HG02623 (cell line): ENCODE data around the gene BRS3.
A peak's percentile ranks its signal among the peaks of the same experiment; 100 is the strongest.

Experiments
- ATAC-seq: cut with Tn5 transposase; IDR thresholded peaks from one replicate; pipeline ENCODE4 v1.9.1; 2021; ENCODE audit warnings: moderate library complexity; ENCODE audit not compliant: unreplicated experiment

Gene BRS3

DNA sequence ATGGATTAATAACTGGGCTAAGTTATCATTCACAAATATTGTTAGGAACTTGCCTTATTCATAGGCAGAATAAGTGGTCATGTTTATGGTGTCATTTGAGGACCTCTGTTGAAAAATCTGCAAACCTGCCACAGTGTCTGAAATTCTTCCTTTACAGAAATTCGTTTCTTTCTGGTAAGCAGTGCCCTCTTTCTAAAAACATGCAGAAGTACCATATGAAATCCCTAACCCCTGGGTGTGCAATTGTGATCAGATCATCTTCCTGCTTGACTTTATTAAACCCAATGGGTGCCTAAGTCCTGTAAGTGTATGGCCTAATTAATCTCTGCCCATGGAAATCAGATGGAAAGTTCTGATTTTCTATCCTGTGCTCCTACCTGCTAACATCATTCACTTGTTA is 5.3 kb downstream of the BRS3 start:
- ATAC-seq = no peak

DNA sequence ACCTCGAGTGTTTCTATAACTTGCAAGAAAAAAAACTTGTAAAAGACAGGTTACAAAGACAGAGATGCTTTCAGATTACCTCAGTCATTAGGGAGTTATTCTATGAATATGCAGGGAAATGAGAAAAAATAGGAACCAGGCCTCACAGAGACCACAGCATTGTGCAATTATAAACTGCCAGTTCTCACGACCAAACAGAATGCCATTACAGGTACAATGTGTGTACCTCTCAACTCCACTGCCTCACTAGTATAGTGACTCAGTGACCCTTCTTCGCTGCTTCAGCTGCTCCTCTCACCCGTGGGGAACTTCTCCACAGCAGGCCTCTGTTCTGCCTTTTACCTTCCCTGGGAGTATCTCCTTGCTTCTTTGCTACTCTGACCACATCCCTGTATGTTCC is 7.3 kb downstream of the BRS3 start:
- ATAC-seq = no peak

DNA sequence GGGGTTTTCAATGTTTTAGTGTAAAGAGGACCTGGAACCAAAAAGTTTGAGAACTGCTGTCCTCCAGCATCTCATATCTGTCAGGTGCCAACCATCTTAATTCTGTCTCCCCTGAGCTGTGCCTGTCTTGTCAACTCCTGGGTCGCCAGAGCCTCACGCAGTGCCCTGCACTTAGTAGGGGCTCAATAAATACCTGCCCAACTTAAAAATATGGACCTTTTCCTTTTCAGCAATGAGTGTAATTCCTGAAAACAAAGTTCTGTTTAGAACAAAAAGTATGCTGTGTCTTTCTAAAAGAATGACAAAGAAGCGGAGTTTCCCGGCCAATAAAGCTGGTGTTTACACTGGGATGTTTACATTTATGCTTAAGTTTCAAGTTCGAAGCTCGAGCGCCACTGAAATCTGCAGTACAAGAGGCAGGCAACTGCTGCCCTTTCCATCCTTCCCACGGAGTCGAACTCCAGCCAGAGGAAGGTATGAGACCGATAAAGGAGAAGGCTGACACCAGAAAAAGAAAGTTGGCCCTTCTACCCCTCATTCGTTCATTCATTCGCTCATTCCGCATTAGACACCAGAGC is 8.5 kb downstream of the BRS3 start:
- ATAC-seq = no peak

DNA sequence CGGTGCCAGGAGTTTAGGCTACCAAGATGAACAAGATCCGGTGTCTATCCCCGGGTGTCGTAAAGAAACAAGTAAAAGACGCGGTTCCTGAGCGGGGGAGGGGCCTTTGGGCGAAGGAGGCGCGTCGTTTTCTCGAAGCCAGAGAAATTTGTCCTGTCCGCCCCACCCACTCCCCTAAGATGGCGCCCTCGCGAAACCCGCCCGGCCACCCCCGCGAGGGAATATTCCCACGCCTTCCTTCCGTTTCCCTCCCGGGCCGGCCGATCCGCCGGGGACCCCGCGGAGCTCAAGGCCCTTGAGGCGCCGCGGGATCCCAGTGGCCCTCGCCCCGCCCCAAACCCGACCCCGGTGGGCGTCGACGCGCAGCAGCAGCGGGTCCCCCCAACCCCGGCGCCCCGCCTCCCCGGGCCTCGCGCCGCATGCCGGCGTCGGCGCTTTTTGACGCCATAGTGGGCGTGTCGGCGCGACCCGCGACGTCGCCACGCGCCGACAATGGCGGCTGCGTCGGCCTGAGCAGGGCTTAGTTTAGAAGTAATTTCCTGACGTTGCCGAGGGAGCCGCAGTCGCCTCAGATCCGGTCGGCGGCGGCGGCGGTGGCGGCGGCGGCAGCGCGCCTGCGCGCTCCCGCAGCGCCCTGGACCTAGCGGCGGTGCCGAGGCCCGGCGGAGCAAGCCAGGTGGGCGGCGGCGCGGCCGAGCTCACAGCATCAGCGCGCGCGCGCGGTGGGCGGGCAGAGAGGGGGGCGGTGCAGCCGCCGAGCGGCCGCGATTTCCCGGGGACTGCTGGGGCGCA is 9.2 kb downstream of the BRS3 start:
- ATAC-seq = peak; percentile 80

DNA sequence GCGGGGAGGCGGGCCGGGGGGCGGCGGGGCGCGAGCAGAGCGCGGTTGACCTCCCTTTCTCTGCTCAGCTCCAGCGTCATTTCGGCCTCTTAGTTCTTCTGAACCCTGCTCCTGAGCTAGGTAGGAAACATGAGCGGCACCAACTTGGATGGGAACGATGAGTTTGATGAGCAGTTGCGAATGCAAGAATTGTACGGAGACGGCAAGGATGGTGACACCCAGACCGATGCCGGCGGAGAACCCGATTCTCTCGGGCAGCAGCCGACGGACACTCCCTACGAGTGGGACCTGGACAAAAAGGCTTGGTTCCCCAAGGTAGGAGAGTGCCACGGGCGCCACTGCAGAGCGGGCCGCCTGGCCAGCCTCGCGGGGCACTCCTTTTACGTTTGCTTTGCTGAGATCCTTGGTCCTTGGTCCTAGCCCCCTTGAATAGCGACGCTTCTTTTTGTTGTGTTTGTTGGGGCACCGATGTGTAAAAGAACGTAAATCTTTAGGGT is 9.9 kb downstream of the BRS3 start, which contains the start of gene HTATSF1:
Gene HTATSF1, plus strand, starts transcription at position 37 of the 497 bp plus-strand sequence. Its CDS starts 93 bp downstream, at position 130.
- no peak for ATAC-seq

DNA sequence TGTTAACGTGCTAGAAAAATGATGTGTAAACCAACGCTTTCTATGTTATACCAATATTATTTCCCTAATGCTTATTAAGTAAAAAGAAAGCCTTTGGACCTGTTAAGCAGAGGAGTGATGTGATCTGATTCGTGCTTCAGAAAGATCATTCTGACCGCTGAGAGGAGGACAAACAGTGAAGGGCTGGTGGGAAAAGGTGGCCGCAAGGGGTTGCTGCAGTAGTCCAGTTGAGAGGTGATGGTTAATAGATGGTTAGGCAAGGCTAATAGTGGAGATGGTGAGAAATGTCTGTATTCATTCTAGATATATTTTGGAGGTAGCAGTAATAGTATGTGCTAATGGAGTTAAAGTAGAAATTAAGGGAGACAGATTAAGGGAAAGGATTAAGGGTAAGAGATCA is 31.3 kb downstream of the BRS3 start:
- ATAC-seq = no peak

DNA sequence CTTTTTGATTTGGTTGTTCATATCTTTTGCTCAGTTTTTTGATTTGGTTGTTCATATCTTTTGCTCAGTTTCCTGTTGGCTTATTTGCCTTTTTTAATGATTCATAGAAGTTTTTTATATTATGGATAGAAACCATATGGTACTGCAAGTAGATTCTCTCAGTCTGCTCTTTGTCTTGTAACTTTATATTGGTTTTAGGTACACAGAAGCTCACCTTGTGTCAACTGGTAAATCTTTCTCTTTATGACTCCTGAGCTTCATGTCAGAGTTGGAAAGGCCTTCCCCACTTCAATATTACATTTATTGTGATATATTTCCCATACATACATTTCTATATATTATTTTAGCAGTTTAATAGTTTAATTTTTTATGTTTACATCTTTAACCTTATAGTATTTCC is 36.0 kb downstream of the BRS3 start:
- ATAC-seq = no peak

DNA sequence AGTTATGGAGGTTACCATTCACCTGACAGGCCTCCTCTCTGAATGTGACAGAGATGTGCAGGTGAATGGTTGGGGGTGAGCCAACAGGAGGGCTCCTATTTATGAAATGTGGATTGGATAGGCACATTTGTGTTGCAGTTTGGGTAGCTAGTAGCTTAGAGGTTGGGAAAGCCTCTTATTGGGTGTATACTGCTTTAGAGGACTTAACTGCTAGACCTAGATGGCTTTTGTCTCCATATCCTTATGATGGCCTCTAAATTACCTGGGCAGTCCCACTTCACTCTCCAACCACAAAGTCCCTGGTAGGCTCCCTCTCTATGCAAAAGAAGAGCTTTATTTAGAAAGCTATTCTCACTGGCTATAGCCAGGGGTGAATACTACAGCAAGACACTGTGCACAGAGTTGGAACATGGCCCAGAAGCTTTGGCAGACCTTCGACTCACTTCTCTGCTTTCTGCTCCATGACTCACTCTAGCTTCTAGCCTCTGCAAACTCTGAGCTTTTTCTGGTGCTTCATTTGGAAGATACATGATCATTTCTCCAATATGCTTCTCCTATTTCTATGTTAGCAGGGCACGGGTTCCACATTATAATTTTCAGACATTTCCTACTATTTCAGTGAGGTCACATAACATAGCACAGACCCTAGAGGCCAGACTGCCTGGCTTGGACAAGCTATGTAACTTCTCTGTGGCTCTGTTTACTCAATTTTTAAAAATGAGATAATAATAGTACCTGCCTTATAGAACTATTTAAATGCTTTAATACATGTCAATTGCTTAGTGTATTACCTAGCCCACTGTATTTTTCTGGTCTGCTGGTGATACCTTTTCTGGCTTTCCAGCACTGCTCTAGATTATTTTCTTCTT is 38.2 kb downstream of the BRS3 start:
- ATAC-seq = no peak

DNA sequence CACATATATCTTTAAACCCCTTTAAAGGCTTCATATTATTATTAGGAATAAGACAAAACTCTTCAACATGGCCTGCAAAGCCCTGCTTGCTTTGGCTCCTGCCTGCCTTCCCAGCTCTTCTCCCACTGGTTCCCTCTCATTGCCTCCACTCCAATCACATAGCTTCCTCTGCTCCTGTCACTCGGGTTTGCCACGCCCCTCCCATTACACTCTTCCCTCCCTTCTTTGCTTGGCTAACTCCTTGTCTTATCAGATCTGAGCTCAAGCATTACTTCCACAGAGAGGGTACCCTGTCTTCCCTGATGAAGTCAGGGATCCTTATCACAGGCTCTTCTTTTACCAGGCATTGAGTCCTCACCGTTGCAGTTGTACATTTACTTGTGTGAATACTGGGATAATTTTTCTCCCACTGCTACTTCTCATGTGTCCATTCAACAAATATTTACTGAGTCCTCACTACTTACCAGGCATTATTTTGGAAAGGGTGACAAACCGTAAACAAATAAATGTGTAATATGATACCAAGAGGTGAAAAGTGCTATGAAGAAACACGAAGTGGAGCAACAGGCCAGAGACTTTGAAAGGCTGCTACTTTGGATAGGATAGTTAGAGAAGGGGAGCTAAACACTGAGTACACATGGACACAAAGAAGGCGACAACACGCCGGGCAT is 41.0 kb downstream of the BRS3 start:
- no peak for ATAC-seq

DNA sequence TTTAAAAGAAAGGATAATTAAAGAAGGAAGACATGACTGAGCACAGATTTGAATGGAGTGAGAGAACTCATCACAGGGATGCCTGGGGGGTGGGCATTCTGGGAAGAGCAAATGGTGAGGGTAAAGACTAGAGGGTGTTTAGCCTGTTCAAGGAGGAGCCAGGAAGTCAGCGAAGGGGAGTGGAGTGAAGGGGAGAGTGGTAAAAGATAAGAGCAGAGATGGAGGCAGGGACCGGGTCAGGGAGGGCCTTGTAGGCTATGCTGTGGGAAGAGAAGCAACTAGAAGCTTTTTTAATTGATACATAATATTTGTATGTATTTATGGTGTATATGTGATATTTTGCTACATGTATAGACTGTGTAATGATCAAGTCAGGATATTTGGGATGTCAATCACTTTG is 42.0 kb downstream of the BRS3 start:
- ATAC-seq = no peak

DNA sequence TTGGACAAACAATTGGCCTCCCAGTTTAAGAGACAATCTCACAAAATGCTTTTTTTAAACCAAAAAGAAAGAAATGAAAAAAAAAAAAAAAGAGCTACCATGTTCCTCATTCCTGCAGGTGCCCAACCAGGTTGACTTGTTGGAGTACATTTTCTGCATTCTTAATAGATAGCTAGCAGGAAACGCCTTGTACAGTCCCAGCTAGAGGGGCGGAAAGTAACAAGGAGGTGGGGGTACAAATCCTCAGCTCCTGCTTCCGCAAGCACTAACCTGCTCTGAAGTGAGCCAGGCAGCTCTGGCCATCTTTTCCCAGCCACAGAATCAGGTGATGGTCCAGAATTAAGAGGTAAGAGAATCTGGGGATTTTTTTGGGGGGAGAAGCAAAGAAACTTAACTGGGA is 44.2 kb downstream of the BRS3 start, which contains the start of gene VGLL1:
Gene VGLL1, plus strand, starts transcription at position 265 of the 400 bp plus-strand sequence. CDS start 3,806 bp downstream, outside the sequence.
- ATAC-seq = no peak

DNA sequence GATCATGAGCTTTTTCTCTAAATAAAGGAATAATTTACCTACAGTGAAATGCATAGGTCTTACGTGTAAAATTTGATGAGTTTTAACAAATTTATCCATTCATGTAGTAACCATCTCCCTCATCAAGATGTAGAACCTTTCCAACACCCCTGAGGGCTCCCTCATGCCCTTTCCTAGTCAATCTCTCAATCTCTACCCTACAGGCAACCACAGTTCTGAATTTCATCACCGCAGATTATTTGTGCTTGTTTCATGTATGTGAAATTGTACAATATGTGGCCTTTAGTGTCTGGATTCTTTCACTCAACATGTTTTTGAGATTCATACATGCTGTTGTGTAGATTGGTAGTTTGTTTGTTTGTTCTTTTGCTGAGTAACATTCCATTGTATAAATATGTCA is 46.4 kb downstream of the BRS3 start:
- no peak for ATAC-seq

DNA sequence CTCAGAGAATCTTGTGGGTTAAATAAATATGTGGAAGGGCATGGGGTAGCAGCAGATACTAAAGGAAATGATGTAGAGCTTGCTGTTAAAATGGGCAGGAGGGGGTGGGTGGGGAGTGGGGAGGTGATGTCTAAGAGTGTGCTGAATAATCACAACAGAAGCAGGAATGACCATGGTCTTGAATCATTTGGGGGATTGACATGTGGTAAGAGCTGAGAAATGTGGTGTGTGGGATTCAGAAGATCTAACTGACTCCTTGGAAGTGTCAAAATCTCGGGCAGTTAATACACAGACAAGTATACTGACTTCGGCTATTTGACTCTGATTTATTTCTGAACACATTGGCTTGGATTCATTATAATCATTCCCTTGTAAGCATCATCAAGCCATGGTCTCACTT is 51.1 kb downstream of the BRS3 start:
- no peak for ATAC-seq

DNA sequence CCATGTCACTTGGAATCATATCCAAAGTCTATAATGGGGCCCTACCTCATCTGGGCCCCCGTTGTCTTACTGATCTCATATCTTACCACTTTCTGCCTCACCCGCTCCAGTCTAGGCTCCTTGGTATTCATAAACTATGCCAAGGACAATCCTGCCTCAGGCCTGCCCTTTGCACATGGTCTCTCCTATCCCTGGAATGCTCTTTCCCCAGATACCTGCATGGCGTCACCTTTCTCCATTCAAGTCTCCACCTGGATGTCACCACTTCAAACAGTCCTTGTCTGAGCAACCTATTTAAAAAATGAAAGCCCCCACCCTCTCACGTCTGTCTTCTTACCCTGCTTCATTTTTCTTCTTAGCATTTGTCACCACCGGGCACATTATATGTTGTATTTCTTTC is 52.5 kb downstream of the BRS3 start:
- no peak for ATAC-seq

DNA sequence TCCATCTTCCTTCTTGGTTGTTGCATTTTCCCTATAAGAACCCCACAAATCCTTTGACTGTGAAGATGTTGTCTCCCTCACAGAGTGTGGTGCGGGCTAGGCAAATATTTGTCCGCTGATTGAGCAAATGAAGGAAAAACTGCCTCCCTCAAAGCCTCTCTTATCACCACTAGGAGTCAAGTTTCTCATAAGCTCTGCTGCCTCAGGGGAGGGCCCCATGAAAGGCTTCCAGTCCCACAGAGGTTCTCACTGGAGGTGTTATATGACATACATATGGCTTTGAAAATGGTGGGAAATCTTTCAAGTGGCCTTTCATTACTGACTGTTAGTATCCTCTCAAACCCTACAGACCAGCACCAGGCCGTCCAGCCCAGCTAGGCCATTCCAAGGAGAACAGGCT is 53.5 kb downstream of the BRS3 start:
- no peak for ATAC-seq

DNA sequence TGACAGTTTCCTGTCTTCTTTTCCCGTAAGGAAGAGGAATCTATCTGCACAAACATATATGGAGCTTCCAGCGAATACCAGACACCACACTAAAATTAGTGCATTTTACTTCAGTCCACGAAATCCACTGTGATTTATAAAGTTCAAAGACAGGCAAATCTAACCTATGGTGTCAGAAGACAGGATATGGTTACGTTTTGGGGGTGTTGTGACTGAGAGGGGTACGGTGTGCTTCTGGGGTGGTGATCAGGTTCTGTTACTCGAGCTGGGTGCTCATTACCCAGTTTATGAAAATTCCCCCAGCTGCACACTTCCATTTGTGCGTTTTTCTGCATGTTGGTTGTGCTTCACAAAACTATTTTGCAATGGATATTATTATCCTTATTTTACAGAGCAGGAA is 54.5 kb downstream of the BRS3 start:
- ATAC-seq = no peak
